Stimulated activated CD8-positive, alpha-beta memory T cell treated with anti-CD3 and anti-CD28 coated beads, Interleukin-12 subunit alpha, Interleukin-12 subunit beta, amount 100 ng/mL, for 1 hour (primary cell): Measurements from ENCODE around the gene EYS.

Source experiments
- DNase-seq: peaks from one replicate; pipeline ENCODE4 v3.0.0-alpha.2; 2020; ENCODE audit warnings: low read depth

EYS gene

GRCh38 chr6:64227863-64228262 is 1479.2 kb downstream of the EYS start:
- DNase-seq = no peak

- no peak for DNase-seq
Observed at GRCh38 chr6:64225503-64225902, 1481.5 kb downstream of the EYS start.

- DNase-seq = no peak
Observed at GRCh38 chr6:64224819-64225218, 1482.2 kb downstream of the EYS start.

- no peak for DNase-seq
Observed at GRCh38 chr6:64221776-64222175, 1485.2 kb downstream of the EYS start.

GRCh38 chr6:64220801-64221200 is 1486.2 kb downstream of the EYS start:
- no peak for DNase-seq

- DNase-seq = no peak
Observed at GRCh38 chr6:64217721-64218620, 1489.1 kb downstream of the EYS start.

GRCh38 chr6:64214373-64214772 is 1492.7 kb downstream of the EYS start:
- DNase-seq = no peak

- DNase-seq = no peak
Observed at GRCh38 chr6:64213697-64214096, 1493.3 kb downstream of the EYS start.

- no peak for DNase-seq
Observed at GRCh38 chr6:64197246-64197645, 1509.8 kb downstream of the EYS start.

GRCh38 chr6:64186592-64186991 is 1520.4 kb downstream of the EYS start:
- no peak for DNase-seq

GRCh38 chr6:64185621-64186020 is 1521.4 kb downstream of the EYS start:
- DNase-seq = no peak

- DNase-seq = no peak
Observed at GRCh38 chr6:64175296-64175695, 1531.7 kb downstream of the EYS start.

- no peak for DNase-seq
Observed at GRCh38 chr6:64170316-64170715, 1536.7 kb downstream of the EYS start.

GRCh38 chr6:64160486-64160885 is 1546.5 kb downstream of the EYS start:
- DNase-seq = no peak

GRCh38 chr6:64155063-64155462 is 1552.0 kb downstream of the EYS start:
- DNase-seq = no peak

- DNase-seq = no peak
Observed at GRCh38 chr6:64146876-64147275, 1560.2 kb downstream of the EYS start.

- DNase-seq = no peak
Observed at GRCh38 chr6:64146094-64146493, 1560.9 kb downstream of the EYS start.

GRCh38 chr6:64145658-64146057 is 1561.4 kb downstream of the EYS start:
- DNase-seq = no peak

- DNase-seq = no peak
Observed at GRCh38 chr6:64143101-64143500, 1563.9 kb downstream of the EYS start.

GRCh38 chr6:64141680-64142079 is 1565.3 kb downstream of the EYS start:
- DNase-seq = no peak

GRCh38 chr6:64128301-64129024 is 1578.6 kb downstream of the EYS start:
- DNase-seq = no peak

GRCh38 chr6:64123761-64124633 is 1583.0 kb downstream of the EYS start:
- no peak for DNase-seq
